Epithelial cell of proximal tubule (primary cell): ENCODE data around the gene PLA2G2E. TPM values are rescaled to one million over a fixed set of nuclear protein-coding genes. Genes with fewer than 3 reads are reported as not detected.
A peak's percentile ranks its signal among the peaks of the same experiment; 100 is the strongest.
"Not testable (repeated sequence)": the region's sequence is repeated elsewhere in the genome, so short reads cannot be mapped to it uniquely, and the experiment has no call there.

Experiments
- DNase-seq: peaks from one replicate; pipeline ENCODE4 v3.0.0-alpha.2; 2011; ENCODE audit warnings: low read depth
- H3K4me3 ChIP-seq: 2 replicates; pipeline ENCODE4 v1.5.1; 2011; ENCODE audit warnings: low read depth, mild to moderate bottlenecking, low read length
- total RNA-seq: library from RNA; depleted of rRNA; stranded (reverse); fragments of >200 nt; gene quantifications from 2 replicates; pipeline ENCODE4 v1.2.3, GENCODE V29; 2015
- TF ChIP-seq, protein P1 (sequence below): conservative IDR thresholded peaks from 2 replicates; pipeline ENCODE4 v1.5.1; 2012; ENCODE audit warnings: low read depth, mild to moderate bottlenecking, low read length

The PLA2G2E gene
- total RNA-seq, 1 donor from 2014 or later, result not detected

DNA sequence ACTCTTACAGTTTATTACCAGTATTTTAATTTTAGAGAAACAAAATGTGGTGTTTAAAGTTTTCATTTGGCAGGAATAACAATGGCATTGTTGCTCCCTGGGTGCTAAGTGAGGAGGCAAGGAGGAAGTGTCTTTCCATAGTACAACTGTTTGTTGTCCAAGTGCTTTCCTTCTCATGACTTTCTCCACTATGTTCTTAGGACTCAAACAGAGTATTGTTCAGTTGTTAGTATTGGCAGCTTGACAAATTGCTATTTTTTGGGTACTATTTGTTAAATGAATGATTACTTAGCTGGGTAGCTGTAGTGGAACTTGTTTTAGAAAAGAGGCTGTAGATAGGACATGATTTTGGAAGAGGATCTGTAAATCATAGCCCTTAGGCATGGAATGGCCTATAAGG, 33.8 kb downstream of the PLA2G2E start:
- no peak for DNase-seq
- H3K4me3 ChIP-seq, result no peak overlapping the region
- TF ChIP-seq, protein P1, sequence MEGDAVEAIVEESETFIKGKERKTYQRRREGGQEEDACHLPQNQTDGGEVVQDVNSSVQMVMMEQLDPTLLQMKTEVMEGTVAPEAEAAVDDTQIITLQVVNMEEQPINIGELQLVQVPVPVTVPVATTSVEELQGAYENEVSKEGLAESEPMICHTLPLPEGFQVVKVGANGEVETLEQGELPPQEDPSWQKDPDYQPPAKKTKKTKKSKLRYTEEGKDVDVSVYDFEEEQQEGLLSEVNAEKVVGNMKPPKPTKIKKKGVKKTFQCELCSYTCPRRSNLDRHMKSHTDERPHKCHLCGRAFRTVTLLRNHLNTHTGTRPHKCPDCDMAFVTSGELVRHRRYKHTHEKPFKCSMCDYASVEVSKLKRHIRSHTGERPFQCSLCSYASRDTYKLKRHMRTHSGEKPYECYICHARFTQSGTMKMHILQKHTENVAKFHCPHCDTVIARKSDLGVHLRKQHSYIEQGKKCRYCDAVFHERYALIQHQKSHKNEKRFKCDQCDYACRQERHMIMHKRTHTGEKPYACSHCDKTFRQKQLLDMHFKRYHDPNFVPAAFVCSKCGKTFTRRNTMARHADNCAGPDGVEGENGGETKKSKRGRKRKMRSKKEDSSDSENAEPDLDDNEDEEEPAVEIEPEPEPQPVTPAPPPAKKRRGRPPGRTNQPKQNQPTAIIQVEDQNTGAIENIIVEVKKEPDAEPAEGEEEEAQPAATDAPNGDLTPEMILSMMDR, result no peak

- DNase-seq, result no peak
- no peak overlapping the region for H3K4me3 ChIP-seq
- TF ChIP-seq, protein P1, result no peak
These were observed 35.3 kb downstream of the PLA2G2E start for GRCh38 chr1:19888112-19888511.

DNA sequence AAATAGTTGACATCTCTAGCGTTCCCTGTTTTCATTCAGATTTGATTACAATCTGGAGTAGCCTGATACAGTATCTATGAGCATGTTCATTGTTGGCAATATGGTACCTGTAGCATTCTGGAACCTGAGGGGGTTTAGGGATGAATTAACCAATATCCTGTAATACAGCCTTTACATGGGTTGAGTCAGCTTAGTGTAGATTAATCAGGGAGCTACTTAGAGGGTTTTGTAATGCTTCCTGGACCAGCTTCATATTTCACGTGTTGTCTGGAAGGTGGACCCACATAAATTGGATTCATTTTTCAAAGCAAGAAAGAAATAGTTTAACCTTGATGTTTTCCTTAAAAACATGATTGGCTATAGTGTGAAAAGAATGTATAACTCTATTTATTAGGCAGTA, 37.6 kb downstream of the PLA2G2E start:
- TF ChIP-seq, protein P1, result no peak
- DNase-seq, result no peak
- H3K4me3 ChIP-seq, result no peak overlapping the region

GRCh38 chr1:19884312-19884711, 39.1 kb downstream of the PLA2G2E start:
- no peak overlapping the region for H3K4me3 ChIP-seq
- no peak for DNase-seq
- TF ChIP-seq, protein P1, result no peak

- DNase-seq, result peak; percentile 79
- TF ChIP-seq, protein P1, result peak; percentile 92
- H3K4me3 ChIP-seq, result peak within 1 kb of the TSS; percentile 98
These were observed 41.0 kb downstream of the PLA2G2E start, which contains the start of gene OTUD3 for GRCh38 chr1:19882111-19883071. TSS of gene OTUD3 (plus strand) at chr1:19882395. CDS start at chr1:19882514, 119 bp downstream.

- not testable (repeated sequence) for H3K4me3 ChIP-seq, DNase-seq
These were observed 42.6 kb downstream of the PLA2G2E start for GRCh38 chr1:19880841-19881240.

GRCh38 chr1:19879661-19880060, 43.8 kb downstream of the PLA2G2E start:
- TF ChIP-seq, protein P1, result no peak
- no peak for DNase-seq
- no peak overlapping the region for H3K4me3 ChIP-seq
